DMS 273 (cell line): ENCODE data around the gene PPEF2.

ENCODE experiments used
- DNase-seq: peaks from one replicate; lab custom pipeline; 2025; ENCODE audit not compliant: unreplicated experiment; lab: John Stamatoyannopoulos, UW

PPEF2 gene

DNA sequence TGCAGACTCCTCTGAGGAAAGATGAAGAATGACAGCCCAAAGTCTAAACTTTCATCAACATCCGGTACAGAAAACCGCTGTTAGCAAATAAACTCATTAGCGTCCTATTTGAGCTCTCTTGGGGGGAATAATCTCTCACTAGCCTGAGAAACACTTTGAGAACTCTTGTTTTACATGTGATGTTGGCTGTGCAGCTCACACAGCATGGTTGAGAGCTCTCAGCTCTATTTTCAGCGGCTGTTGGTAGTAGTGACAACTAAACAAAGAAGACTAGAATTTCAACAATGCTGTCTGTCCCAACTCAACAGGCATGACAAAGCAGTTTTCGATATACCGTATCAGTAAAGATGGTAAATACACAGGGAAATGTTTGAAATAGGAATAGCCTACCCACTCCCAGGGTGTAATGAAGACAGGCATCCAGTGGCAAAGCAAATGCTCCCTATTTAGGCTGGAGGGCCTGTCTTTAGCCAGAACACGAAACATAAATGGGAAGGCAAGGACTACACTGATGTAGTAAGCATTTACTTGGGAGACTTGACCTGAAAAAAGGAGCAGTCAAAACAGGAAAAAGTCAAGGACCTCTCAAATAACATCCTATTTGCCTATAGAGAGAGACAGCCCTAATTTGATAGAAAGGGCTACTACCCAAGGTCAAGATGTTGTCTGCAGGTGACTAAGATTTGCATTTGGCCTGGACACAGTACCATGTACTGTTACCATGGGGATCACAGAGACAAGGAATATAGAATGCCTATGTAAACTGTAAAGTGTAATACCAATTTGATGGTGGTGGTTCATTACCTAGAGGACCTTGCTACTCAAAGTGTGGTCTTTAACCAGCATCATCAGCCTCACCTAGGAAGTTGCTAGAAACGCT is 60.4 kb downstream of the PPEF2 start:
- no peak for DNase-seq

DNA sequence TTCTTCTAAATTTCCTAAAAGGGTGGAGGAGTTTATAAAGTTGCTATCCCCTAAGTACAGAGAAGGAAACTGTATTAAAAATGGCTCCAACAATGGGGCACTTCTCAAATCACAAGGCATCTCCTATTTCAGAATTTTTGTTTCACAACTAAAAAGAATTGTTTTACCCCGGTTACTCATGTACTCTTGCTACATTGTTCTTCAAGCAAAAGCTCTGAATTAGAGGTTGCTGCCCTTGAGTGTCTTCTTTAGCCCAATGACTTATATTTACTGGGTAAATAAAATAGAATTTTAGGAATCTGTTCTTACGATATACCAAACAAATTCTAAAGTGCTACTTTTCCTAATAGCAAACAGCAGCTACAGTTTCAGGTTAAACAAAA is 67.5 kb downstream of the PPEF2 start:
- DNase-seq = no peak

DNA sequence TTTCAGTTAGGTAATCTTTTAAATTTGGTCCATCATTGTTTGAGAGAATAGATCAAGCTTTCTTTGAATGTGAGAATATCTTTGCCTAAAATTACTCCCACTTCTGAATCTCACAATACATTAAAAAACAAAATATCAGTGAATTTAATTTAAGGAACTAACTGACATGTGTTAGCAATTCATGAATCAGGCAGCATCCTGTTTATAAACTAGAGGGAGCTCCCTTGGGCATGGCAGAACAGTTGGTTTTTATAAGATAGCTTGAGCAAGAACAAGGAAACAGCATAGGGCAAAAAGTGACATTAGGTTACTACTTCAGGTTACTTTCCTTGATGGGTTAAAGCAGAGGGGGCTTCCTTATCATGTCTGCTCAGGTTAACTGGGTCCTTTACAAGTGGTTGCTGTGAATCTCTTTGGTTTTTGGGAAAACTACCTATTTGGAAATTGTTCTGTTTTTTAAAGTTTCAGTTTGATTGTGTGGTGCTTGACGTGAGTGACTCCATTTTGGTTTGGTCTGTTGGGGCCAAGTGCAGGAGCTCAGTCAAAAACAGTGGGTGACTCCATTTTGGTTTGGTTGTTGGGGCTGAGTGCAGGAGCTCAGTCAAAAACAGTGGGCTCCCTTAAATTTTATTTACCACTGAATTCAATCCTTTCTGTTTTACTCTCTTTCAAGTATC is 68.0 kb downstream of the PPEF2 start:
- no peak for DNase-seq

GRCh38 chr4:75831856-75832405 is 70.3 kb downstream of the PPEF2 start:
- DNase-seq = no peak

DNA sequence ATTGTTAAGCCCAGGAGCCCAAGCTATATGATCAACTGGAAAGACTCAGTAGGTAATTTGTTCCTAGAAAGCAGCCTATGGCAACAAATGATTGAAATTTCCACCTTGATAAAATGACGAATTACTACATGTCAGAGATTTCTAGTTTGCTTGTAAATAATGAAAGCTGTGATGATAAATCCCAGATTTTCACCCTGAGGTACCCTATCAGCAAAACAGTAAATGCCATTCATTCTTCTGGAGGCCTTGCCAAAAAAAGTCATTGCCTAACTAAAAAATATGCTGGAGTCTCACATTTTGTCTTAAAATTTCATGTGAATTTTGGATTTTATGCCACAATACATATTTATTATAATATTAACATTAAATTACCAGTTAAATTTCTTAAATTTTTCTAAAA is 71.3 kb downstream of the PPEF2 start:
- DNase-seq = no peak

DNA sequence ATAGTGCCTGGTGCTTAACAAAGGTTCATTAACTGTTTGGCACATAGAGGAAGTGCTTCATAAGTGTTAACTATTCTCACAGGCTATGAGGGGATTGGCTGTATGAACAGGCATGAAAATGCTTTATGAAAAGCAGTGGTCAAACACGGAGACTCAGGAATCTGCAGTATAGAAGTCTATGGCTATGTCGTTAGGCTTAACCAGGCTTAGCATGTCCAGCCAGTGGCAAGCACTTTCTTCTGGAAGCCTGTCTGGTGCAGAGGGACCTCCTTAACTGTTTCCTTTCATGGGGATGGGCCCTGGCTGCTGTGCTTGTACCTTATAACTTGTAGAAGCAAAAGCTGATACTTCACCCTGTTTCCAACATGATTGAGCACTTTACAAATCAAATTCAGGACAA is 78.4 kb downstream of the PPEF2 start:
- no peak for DNase-seq

GRCh38 chr4:75822416-75822815 is 79.8 kb downstream of the PPEF2 start:
- DNase-seq = no peak

DNA sequence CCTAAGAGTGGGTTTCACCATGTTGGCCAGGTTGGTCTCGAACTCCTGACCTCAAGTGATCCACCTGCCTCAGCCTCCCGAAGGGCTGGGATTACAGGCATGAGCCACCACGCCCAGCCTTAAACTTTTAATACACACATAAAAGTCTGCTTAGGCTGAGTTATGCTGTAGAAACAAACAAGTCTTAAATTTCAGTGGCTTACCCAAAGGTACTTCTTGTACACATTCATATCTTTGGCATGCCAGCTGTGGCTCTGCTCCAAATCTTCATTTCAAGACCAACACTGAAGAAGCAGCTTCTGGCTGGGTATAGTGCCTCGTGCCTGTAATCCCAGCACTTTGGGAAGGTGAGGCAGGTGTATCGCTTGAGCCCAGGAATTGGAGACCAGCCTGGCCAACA is 80.3 kb downstream of the PPEF2 start:
- DNase-seq = no peak

- DNase-seq = no peak
These were observed 81.0 kb downstream of the PPEF2 start for GRCh38 chr4:75821216-75821615.

DNA sequence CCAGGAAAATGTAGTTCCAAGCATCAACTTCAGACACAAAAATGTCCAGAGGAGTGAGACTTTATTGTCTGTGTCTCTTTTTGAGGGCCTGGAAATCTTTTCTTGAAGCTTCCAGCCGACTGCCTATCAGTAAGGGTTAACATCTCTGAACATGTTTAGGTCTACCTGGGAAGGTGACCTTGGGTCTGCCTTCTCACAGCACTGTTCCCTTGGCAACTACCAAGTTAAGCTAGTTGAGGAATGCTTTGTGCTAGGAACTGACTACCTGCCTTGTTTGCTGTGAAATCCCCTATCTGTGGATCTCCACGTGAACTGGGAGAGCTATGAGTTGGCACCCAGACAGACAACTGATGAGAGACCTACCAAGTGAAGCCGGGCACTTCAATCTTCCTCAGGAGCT is 81.6 kb downstream of the PPEF2 start:
- no peak for DNase-seq

DNA sequence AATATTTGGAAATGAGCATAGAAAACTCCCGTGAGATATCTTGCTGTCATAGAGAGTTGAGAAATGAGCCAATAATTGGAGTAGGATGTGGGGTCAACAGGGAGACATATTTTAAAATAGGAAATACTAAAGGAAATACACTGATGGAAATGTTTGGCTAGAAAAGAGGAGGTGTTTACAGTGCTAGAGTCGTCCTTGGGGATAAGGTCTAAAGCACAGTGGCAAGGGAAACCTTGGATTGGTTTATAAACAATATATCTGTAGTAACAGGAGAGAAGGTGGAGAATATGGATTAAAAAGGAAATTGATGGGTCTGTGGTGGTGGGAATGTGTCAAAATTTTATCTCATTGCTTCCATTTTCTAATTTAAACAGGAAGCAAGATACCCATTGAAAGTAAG is 82.1 kb downstream of the PPEF2 start:
- no peak for DNase-seq

- no peak for DNase-seq
These were observed 83.1 kb downstream of the PPEF2 start for GRCh38 chr4:75819121-75819520.

DNA sequence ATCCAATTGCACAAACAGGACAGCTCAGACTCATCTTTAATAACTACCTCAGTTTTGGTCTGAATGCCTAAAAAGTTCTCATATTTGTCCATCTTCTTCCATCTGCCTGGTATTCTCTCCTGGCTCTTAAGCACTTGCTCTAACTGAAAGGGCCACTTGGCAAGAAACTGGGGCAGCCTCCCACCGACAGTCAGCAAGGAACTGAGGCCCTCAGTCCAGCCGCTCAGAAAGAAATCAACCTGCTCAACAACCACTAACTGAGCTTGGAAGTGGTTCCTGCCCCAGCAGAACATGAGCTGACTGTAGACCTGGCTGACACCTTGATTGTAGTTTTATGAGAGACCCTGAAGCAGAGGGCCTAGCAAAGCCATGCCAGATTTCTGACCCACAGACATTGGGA is 84.4 kb downstream of the PPEF2 start:
- no peak for DNase-seq
